ENCODE results near the gene FOXP1. TPM values are rescaled to one million over a fixed set of nuclear protein-coding genes. Genes with fewer than 3 reads are reported as not detected.

Gene FOXP1
- total and polyA plus RNA-seq, 2 donors from 2014 or later = 6.7 to 87.2 TPM

DNA sequence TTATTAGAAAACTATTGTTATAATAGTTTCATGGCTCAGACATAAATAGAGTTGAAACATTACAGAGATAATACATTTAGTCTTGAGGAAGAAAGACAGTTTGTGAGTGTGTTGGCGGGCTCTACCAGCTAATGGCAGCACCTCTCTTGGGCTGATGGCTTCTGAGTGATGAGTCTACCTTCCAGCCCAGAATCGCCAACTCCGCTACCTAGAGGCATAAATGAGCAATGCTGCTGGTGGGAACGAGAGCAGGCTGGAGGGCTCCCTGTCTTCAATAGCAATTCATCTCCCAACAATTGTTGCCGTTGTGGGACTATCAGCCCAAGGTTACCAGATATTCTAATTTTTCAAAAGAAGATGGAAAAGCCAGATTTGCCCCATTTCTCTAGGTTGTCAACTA lies 388.7 kb downstream of the FOXP1 start:
- Histone ChIP-seq H3K4me1 (ENCODE audit: control insufficient read depth in 2 of 3, insufficient read depth in 2 of 3, low read depth in 1 of 3, low read length in 3 of 3) (no peaks in the 10 kb centered on the region), H3K9ac (ENCODE audit: low read length in 3 of 3) (no peak overlapping the region), H3K36me3 (ENCODE audit: control insufficient read depth in 2 of 3, insufficient read depth in 3 of 3, low read length in 3 of 3) (no peaks in the 10 kb centered on the region), H3K4me3 (ENCODE audit: low read length in 3 of 3) (no peak overlapping the region), H3K27me3 (ENCODE audit: control insufficient read depth, insufficient read depth, low read length) (no peaks in the 10 kb centered on the region), H3K27ac (ENCODE audit: low read depth in 2 of 2, low read length in 2 of 2) (no peak overlapping the region), H3K9me3 (ENCODE audit: control insufficient read depth in 2 of 3, insufficient read depth in 1 of 3, low read length in 3 of 3) (no peaks in the 10 kb centered on the region)
- FAIRE-seq = no peak
- no peak for DNase-seq
- intact Hi-C loops (cut with DNase I) = no loop called here
- TF ChIP-seq, protein P1, sequence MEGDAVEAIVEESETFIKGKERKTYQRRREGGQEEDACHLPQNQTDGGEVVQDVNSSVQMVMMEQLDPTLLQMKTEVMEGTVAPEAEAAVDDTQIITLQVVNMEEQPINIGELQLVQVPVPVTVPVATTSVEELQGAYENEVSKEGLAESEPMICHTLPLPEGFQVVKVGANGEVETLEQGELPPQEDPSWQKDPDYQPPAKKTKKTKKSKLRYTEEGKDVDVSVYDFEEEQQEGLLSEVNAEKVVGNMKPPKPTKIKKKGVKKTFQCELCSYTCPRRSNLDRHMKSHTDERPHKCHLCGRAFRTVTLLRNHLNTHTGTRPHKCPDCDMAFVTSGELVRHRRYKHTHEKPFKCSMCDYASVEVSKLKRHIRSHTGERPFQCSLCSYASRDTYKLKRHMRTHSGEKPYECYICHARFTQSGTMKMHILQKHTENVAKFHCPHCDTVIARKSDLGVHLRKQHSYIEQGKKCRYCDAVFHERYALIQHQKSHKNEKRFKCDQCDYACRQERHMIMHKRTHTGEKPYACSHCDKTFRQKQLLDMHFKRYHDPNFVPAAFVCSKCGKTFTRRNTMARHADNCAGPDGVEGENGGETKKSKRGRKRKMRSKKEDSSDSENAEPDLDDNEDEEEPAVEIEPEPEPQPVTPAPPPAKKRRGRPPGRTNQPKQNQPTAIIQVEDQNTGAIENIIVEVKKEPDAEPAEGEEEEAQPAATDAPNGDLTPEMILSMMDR (IDR thresholded peaks at IDR 0.05; ENCODE audit: borderline replicate concordance, extremely low read depth, insufficient read depth) = no peak

DNA sequence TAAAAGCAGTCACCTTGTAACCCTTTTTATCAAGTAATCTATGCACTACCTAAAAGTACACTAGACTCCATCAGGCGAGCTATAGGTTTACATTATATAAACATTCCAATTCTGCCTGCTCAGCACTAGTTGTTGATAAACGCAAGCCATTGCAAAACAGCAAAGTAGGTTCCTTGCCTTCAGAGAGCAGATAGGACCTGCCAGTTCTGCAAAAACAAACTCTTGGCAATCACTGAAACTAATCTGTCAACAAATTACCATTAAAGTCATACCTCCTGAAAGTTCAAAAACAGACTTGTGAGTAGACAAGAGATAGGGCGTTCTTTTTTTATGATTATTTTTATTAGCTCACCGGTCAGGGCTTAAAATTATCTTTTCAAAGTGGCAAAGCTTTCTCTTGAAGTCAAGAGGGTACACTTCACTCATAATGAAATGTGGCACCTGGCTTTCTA lies 392.5 kb downstream of the FOXP1 start:
- Histone ChIP-seq H3K4me1 (ENCODE audit: control insufficient read depth in 2 of 3, insufficient read depth in 2 of 3, low read depth in 1 of 3, low read length in 3 of 3) (no peaks in the 10 kb centered on the region), H3K27ac (ENCODE audit: low read depth in 2 of 2, low read length in 2 of 2) (no peak overlapping the region), H3K9ac (ENCODE audit: low read length in 3 of 3) (no peak overlapping the region), H3K36me3 (ENCODE audit: control insufficient read depth in 2 of 3, insufficient read depth in 3 of 3, low read length in 3 of 3) (no peaks in the 10 kb centered on the region), H3K9me3 (ENCODE audit: control insufficient read depth in 2 of 3, insufficient read depth in 1 of 3, low read length in 3 of 3) (no peaks in the 10 kb centered on the region), H3K4me3 (ENCODE audit: low read length in 3 of 3) (no peak overlapping the region), H3K27me3 (ENCODE audit: control insufficient read depth, insufficient read depth, low read length) (no peaks in the 10 kb centered on the region)
- intact Hi-C loops (cut with DNase I) = no loop called here
- FAIRE-seq = no peak
- peak in 1 of 5 donors; percentile 24 for DNase-seq
- TF ChIP-seq, protein P1 (IDR thresholded peaks at IDR 0.05; ENCODE audit: borderline replicate concordance, extremely low read depth, insufficient read depth) = no peak

DNA sequence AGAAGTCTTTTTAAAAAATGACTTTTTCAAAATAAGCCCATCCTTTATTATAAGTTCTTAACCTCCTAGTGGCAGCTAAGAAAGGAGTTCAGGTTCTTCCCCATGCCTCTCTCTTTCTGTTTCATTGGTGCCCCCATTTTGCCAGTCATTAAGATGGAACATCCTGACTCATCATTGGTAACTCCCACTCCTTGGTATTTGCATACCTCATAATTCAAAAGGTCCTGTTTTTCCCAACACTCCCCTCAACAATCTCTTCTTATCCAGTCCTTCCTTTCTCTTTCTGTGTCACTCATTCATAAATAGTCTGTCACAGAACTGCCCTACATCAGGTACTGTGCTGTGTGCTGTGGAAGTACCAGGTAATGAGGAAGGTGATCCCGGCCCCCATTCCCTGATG lies 394.0 kb downstream of the FOXP1 start:
- FAIRE-seq = no peak

More for the DNA sequence above, 394.0 kb downstream of the FOXP1 start:
- H3K9ac ChIP-seq (ENCODE audit: low read length in 3 of 3) = no peak overlapping the region
- H3K4me1 ChIP-seq (ENCODE audit: control insufficient read depth in 2 of 3, insufficient read depth in 2 of 3, low read depth in 1 of 3, low read length in 3 of 3) = no peaks in the 10 kb centered on the region
- no peaks in the 10 kb centered on the region for H3K36me3 ChIP-seq (ENCODE audit: control insufficient read depth in 2 of 3, insufficient read depth in 3 of 3, low read length in 3 of 3)
- no peak overlapping the region for H3K27ac ChIP-seq (ENCODE audit: low read depth in 2 of 2, low read length in 2 of 2)
- TF ChIP-seq, protein P1 (IDR thresholded peaks at IDR 0.05; ENCODE audit: borderline replicate concordance, extremely low read depth, insufficient read depth) = no peak
- H3K4me3 ChIP-seq (ENCODE audit: low read length in 3 of 3) = no peak overlapping the region
- H3K9me3 ChIP-seq (ENCODE audit: control insufficient read depth in 2 of 3, insufficient read depth in 1 of 3, low read length in 3 of 3) = no peaks in the 10 kb centered on the region
- no peak for DNase-seq
- intact Hi-C loops (cut with DNase I) = no loop called here
- no peaks in the 10 kb centered on the region for H3K27me3 ChIP-seq (ENCODE audit: control insufficient read depth, insufficient read depth, low read length)
